Measurements from ENCODE around the gene HNRNPA2B1.

The HNRNPA2B1 gene

DNA sequence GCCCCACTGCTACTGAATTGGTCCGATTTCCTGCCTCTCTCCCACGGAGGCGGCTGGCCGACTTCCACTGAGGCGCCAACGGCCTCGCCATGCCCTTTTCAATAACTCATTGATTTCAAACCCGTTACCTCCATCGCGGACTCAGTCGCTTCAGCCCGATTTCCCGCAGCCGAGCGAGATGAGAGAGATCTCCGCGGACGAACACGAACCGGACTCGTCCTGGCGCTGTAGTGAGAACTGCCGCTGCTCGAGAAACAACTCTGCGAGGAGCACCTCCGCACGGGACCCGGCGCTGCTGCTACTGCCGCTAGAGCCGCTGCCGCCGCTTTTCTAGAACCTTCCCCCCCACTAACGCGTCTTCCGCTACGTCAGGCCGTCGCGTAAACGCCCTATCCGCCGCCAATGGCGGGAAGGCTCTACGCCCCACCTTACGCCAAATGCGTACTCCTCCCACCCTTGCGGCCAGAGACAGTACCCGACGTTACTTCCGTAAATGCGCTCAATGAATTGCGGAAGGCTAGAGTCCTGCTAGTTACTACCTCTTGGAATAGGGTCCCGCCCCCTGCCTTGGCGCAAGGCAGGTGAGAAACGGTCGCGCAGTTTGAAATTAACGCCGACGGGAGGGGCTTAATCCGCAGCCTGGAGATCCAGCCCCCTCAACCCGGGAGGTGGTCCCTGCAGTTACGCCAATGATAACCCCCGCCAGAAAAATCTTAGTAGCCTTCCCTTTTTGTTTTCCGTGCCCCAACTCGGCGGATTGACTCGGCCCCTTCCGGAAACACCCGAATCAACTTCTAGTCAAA lies at the start of gene HNRNPA2B1:
Gene HNRNPA2B1, minus strand, starts transcription at position 303 of the 803 bp plus-strand sequence. Its CDS starts 169 bp downstream, at position 134.
- Mint-ChIP-seq H3K4me3 (peak within 1 kb of the TSS; percentile 94 to 99), H3K9me3 (no peaks in the 10 kb centered on the region), H3K27me3 (peaks cover 0 to 8% of the 10 kb centered on the region in 2 donors), H3K27ac (peak within 1 kb of the TSS; percentile 100), H3K4me1 (peaks cover 34 to 64% of the 10 kb centered on the region in 2 donors), H3K36me3 (peaks cover 44 to 60% of the 10 kb centered on the region in 2 donors)
- DNase-seq (peak; percentile 97), ATAC-seq (replicated peaks) (peak; percentile 63 to 70)

GRCh38 chr7:26250239-26250638 lies 49.7 kb upstream of the HNRNPA2B1 start:
- Mint-ChIP-seq H3K4me1 (no peaks in the 10 kb centered on the region), H3K27me3 (no peaks in the 10 kb centered on the region), H3K4me3 (no peak overlapping the region), H3K27ac (no peak overlapping the region), H3K36me3 (no peaks in the 10 kb centered on the region), H3K9me3 (no peaks in the 10 kb centered on the region)
- DNase-seq, result no peak
- ATAC-seq (replicated peaks), result no peak

- H3K27me3 Mint-ChIP-seq, result no peaks in the 10 kb centered on the region
- H3K4me3 Mint-ChIP-seq, result no peak overlapping the region
- no peaks in the 10 kb centered on the region for H3K9me3 Mint-ChIP-seq
- no peak overlapping the region for H3K27ac Mint-ChIP-seq
- H3K4me1 Mint-ChIP-seq, result no peaks in the 10 kb centered on the region
- H3K36me3 Mint-ChIP-seq, result no peaks in the 10 kb centered on the region
- no peak for ATAC-seq (replicated peaks)
- no peak for DNase-seq
These were observed 44.6 kb upstream of the HNRNPA2B1 start for GRCh38 chr7:26245150-26245549.

GRCh38 chr7:26238032-26238431 lies 37.5 kb upstream of the HNRNPA2B1 start:
- no peak for ATAC-seq (replicated peaks)
- peaks cover 0 to 9% of the 10 kb centered on the region in 2 donors for H3K27me3 Mint-ChIP-seq
- no peaks in the 10 kb centered on the region for H3K4me1 Mint-ChIP-seq
- DNase-seq, result no peak
- H3K4me3 Mint-ChIP-seq, result no peak overlapping the region
- H3K9me3 Mint-ChIP-seq, result no peaks in the 10 kb centered on the region
- H3K27ac Mint-ChIP-seq, result no peak overlapping the region
- no peaks in the 10 kb centered on the region for H3K36me3 Mint-ChIP-seq

GRCh38 chr7:26237035-26237807 lies 36.7 kb upstream of the HNRNPA2B1 start:
- no peak overlapping the region for H3K4me3 Mint-ChIP-seq
- peaks cover 0 to 9% of the 10 kb centered on the region in 2 donors for H3K27me3 Mint-ChIP-seq
- H3K4me1 Mint-ChIP-seq, result no peaks in the 10 kb centered on the region
- no peak overlapping the region for H3K27ac Mint-ChIP-seq
- DNase-seq, result no peak
- no peak for ATAC-seq (replicated peaks)
- H3K9me3 Mint-ChIP-seq, result no peaks in the 10 kb centered on the region
- no peaks in the 10 kb centered on the region for H3K36me3 Mint-ChIP-seq

- no peak overlapping the region for H3K27ac Mint-ChIP-seq
- H3K4me1 Mint-ChIP-seq, result no peaks in the 10 kb centered on the region
- DNase-seq (no peak), ATAC-seq (replicated peaks) (no peak)
- peaks cover 0 to 9% of the 10 kb centered on the region in 2 donors for H3K27me3 Mint-ChIP-seq
- H3K36me3 Mint-ChIP-seq, result no peaks in the 10 kb centered on the region
- H3K9me3 Mint-ChIP-seq, result no peaks in the 10 kb centered on the region
- no peak overlapping the region for H3K4me3 Mint-ChIP-seq
These were observed 33.5 kb upstream of the HNRNPA2B1 start for GRCh38 chr7:26233902-26234511.

DNA sequence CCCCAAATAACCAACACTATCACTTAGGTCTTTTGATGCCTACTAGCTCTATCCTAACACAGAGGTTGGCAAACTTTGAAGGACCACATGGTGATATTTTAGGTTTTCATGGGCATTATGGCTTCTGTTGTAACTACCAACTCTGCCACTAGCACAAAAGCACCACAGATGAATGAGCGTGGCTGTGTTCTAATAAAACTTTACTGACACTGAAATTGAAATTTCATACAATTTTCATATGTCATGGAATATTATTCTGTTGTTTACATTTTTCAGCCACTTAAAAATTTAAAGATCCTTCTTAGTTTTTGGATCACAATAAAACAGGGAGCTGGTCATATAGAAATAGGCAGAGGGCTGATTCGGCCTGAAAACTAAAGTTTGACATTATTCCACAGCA lies 27.4 kb upstream of the HNRNPA2B1 start:
- Mint-ChIP-seq H3K4me1 (no peaks in the 10 kb centered on the region), H3K4me3 (no peak overlapping the region), H3K27me3 (peaks cover 0 to 11% of the 10 kb centered on the region in 2 donors), H3K27ac (no peak overlapping the region), H3K36me3 (no peaks in the 10 kb centered on the region), H3K9me3 (no peaks in the 10 kb centered on the region)
- ATAC-seq (replicated peaks), result no peak
- DNase-seq, result no peak

DNA sequence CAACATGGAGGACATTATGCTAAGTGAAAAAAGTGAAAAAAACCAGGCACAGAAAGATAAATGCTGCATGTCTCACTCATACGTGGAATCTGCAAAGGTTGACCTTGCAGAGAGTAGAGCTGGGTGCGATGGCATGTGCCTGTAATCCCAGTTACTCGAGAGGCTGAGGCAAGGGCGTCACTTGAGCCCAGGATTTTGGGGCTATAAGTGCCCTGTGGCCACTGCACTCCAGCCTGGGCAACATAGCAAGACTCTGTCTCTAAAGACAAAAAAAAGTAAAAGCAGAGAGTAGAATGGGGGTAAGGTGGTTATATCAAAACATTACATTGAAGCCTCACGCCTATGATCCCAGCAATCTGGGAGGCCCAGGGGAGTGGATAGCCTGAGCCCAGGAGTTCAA lies 23.8 kb upstream of the HNRNPA2B1 start:
- Mint-ChIP-seq H3K4me1 (no peaks in the 10 kb centered on the region), H3K27ac (no peak overlapping the region), H3K4me3 (no peak overlapping the region), H3K9me3 (no peaks in the 10 kb centered on the region), H3K36me3 (no peaks in the 10 kb centered on the region), H3K27me3 (peaks cover 0 to 11% of the 10 kb centered on the region in 2 donors)
- ATAC-seq (replicated peaks) (no peak), DNase-seq (no peak)

DNA sequence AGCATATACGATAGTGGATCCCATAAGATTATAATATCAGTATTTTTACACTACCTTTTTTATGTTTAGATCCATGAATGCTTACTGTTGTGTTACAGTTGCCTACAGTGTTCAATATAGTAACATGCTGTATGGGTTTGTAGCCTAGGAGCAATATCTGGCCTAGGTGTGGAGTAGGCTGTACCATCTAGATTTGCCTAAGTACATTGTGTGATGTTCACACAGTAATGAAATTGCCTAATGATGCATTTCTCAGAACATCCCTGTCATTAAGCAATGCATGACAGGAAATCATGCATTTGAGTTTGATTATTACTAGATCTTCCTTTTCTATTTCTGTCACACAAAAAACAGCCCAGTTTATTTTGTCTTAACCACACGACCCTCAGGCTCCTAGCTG lies 15.5 kb upstream of the HNRNPA2B1 start:
- no peaks in the 10 kb centered on the region for H3K27me3 Mint-ChIP-seq
- H3K36me3 Mint-ChIP-seq, result peaks cover 10 to 14% of the 10 kb centered on the region in 2 donors
- DNase-seq (no peak), ATAC-seq (replicated peaks) (no peak)
- H3K4me1 Mint-ChIP-seq, result peaks cover 2 to 11% of the 10 kb centered on the region in 2 donors
- H3K4me3 Mint-ChIP-seq, result no peak overlapping the region
- no peak overlapping the region for H3K27ac Mint-ChIP-seq
- no peaks in the 10 kb centered on the region for H3K9me3 Mint-ChIP-seq

- ATAC-seq (replicated peaks) (no peak), DNase-seq (no peak)
- Mint-ChIP-seq H3K4me3 (no peak overlapping the region), H3K36me3 (peaks cover 20 to 23% of the 10 kb centered on the region in 2 donors), H3K27me3 (no peaks in the 10 kb centered on the region), H3K9me3 (no peaks in the 10 kb centered on the region), H3K27ac (peak overlapping the region; percentile 44), H3K4me1 (peaks cover 2 to 15% of the 10 kb centered on the region in 2 donors)
These were observed 13.4 kb upstream of the HNRNPA2B1 start for GRCh38 chr7:26213807-26214515.

- no peak for ATAC-seq (replicated peaks)
- H3K36me3 Mint-ChIP-seq, result peaks cover 20 to 23% of the 10 kb centered on the region in 2 donors
- H3K4me1 Mint-ChIP-seq, result peaks cover 2 to 15% of the 10 kb centered on the region in 2 donors
- H3K9me3 Mint-ChIP-seq, result no peaks in the 10 kb centered on the region
- no peak overlapping the region for H3K27ac Mint-ChIP-seq
- no peaks in the 10 kb centered on the region for H3K27me3 Mint-ChIP-seq
- no peak overlapping the region for H3K4me3 Mint-ChIP-seq
- DNase-seq, result no peak
These were observed 12.6 kb upstream of the HNRNPA2B1 start for GRCh38 chr7:26212921-26213718.

GRCh38 chr7:26208040-26208439 lies 7.5 kb upstream of the HNRNPA2B1 start:
- ATAC-seq (replicated peaks), result no peak
- no peaks in the 10 kb centered on the region for H3K27me3 Mint-ChIP-seq
- no peak for DNase-seq
- no peak overlapping the region for H3K27ac Mint-ChIP-seq
- H3K9me3 Mint-ChIP-seq, result no peaks in the 10 kb centered on the region
- H3K4me3 Mint-ChIP-seq, result no peak overlapping the region
- peaks cover 12 to 39% of the 10 kb centered on the region in 2 donors for H3K4me1 Mint-ChIP-seq
- peaks cover 31 to 39% of the 10 kb centered on the region in 2 donors for H3K36me3 Mint-ChIP-seq

GRCh38 chr7:26203016-26203415 lies 2.5 kb upstream of the HNRNPA2B1 start:
- Mint-ChIP-seq H3K36me3 (peaks cover 37 to 54% of the 10 kb centered on the region in 2 donors), H3K9me3 (no peaks in the 10 kb centered on the region), H3K4me3 (peak overlapping the region; percentile 86 to 87), H3K27ac (peak overlapping the region; percentile 94), H3K27me3 (peaks cover 0 to 8% of the 10 kb centered on the region in 2 donors), H3K4me1 (peaks cover 22 to 53% of the 10 kb centered on the region in 2 donors)
- no peak for DNase-seq
- ATAC-seq (replicated peaks), result no peak
